Ishikawa (cell line): ENCODE measurements around the gene FOXL2NB.

Experiments used
- CEBPB ChIP-seq: IDR thresholded peaks from 2 replicates; pipeline ENCODE4 v1.6.1; 2012
- CREB1 ChIP-seq: IDR thresholded peaks from 2 replicates; pipeline ENCODE4 v1.6.1; 2012; ENCODE audit warnings: low read depth
- EGR1 ChIP-seq: IDR thresholded peaks from 2 replicates; pipeline ENCODE4 v1.6.1; 2012
- EP300 ChIP-seq: IDR thresholded peaks from 2 replicates; pipeline ENCODE4 v1.6.1; 2012; ENCODE audit warnings: borderline replicate concordance
- FOXM1 ChIP-seq: IDR thresholded peaks from 2 replicates; pipeline ENCODE4 v1.6.1; 2012; ENCODE audit warnings: low read depth, borderline replicate concordance
- NFIC ChIP-seq: IDR thresholded peaks from 2 replicates; pipeline ENCODE4 v1.6.1; 2012
- RAD21 ChIP-seq: IDR thresholded peaks from 2 replicates; pipeline ENCODE4 v1.6.1; 2012; ENCODE audit warnings: low read depth
- TAF1 ChIP-seq: IDR thresholded peaks from 2 replicates; pipeline ENCODE4 v1.6.1; 2012; ENCODE audit warnings: low read depth, mild to moderate bottlenecking
- TCF12 ChIP-seq: IDR thresholded peaks from 2 replicates; pipeline ENCODE4 v1.6.1; 2012; ENCODE audit warnings: low read depth
- TEAD4 ChIP-seq: IDR thresholded peaks from 2 replicates; pipeline ENCODE4 v1.6.1; 2012
- YY1 ChIP-seq: IDR thresholded peaks from 2 replicates; pipeline ENCODE4 v1.6.1; 2012; ENCODE audit warnings: low read depth
- ZBTB7A ChIP-seq: IDR thresholded peaks from 2 replicates; pipeline ENCODE4 v1.6.1; 2012; ENCODE audit warnings: low read depth
- TF ChIP-seq, protein P1 (sequence below): IDR thresholded peaks from 2 replicates; pipeline ENCODE4 v1.6.1; 2012; ENCODE audit warnings: low read depth, mild to moderate bottlenecking
- TF ChIP-seq, protein P2 (sequence below): IDR thresholded peaks from 2 replicates; pipeline ENCODE4 v1.6.1; 2012
- TF ChIP-seq, protein P3 (sequence below): IDR thresholded peaks from 2 replicates; pipeline ENCODE4 v1.6.1; 2012

Gene FOXL2NB

DNA sequence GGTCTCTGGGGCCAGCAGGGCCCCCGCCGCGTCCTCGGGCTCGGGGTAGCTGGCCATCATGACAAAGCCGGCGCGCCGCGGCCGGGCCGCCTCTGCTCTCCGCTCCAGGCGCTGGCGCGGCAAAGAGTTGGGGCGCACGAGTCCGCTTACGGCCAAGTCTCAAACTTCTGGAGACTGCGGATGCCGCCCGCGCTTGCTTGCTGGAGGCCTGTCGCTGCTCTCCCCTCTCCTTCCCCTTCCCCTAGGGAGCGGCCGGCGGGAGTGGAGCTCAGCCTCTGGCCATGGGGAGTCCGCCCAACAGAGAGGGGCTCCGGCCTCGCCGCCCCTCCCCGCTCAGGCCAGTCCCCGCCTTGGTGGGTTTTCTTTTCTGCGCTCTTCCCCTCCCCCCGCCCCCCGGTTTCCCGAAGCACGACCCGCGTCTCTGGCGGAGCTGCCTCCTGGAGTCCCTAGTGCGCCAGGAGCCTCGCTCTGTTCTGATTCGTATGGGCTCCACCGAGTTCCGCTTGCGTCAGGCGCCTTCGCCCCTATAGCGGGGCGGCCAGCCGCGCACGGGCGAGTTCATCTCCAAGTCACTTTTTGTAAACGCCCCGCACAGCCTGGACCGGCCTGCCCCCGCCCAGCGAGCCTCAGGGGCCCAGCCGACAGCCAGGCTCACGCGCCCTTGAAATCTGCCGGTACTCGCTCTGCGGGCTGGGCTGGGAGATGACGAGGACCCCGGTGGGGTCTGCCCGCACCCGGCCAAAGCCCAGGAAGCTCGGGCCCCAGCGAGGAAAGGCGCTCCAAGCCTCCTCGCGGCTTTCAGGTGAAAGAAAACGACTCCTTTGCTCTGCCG lies at the start of gene FOXL2NB, which contains the start of gene FOXL2:
FOXL2NB (plus strand) TSS at position 555 of the 832 bp plus-strand sequence; CDS start at position 703, 148 bp downstream.
FOXL2 (minus strand) TSS at position 475 of the 832 bp plus-strand sequence; CDS start at position 60, 415 bp downstream.
- no peak for TF ChIP-seq TAF1
- TF ChIP-seq, protein P1, sequence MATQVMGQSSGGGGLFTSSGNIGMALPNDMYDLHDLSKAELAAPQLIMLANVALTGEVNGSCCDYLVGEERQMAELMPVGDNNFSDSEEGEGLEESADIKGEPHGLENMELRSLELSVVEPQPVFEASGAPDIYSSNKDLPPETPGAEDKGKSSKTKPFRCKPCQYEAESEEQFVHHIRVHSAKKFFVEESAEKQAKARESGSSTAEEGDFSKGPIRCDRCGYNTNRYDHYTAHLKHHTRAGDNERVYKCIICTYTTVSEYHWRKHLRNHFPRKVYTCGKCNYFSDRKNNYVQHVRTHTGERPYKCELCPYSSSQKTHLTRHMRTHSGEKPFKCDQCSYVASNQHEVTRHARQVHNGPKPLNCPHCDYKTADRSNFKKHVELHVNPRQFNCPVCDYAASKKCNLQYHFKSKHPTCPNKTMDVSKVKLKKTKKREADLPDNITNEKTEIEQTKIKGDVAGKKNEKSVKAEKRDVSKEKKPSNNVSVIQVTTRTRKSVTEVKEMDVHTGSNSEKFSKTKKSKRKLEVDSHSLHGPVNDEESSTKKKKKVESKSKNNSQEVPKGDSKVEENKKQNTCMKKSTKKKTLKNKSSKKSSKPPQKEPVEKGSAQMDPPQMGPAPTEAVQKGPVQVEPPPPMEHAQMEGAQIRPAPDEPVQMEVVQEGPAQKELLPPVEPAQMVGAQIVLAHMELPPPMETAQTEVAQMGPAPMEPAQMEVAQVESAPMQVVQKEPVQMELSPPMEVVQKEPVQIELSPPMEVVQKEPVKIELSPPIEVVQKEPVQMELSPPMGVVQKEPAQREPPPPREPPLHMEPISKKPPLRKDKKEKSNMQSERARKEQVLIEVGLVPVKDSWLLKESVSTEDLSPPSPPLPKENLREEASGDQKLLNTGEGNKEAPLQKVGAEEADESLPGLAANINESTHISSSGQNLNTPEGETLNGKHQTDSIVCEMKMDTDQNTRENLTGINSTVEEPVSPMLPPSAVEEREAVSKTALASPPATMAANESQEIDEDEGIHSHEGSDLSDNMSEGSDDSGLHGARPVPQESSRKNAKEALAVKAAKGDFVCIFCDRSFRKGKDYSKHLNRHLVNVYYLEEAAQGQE, result no peak
- no peak for TF ChIP-seq EP300
- TF ChIP-seq, protein P2, sequence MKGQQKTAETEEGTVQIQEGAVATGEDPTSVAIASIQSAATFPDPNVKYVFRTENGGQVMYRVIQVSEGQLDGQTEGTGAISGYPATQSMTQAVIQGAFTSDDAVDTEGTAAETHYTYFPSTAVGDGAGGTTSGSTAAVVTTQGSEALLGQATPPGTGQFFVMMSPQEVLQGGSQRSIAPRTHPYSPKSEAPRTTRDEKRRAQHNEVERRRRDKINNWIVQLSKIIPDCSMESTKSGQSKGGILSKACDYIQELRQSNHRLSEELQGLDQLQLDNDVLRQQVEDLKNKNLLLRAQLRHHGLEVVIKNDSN, result no peak
- no peak for TF ChIP-seq TEAD4
- TF ChIP-seq CEBPB, result no peak
- TF ChIP-seq, protein P3, sequence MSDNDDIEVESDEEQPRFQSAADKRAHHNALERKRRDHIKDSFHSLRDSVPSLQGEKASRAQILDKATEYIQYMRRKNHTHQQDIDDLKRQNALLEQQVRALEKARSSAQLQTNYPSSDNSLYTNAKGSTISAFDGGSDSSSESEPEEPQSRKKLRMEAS, result no peak
- no peak for TF ChIP-seq RAD21
- TF ChIP-seq NFIC, result no peak
- TF ChIP-seq YY1, result no peak
- TF ChIP-seq ZBTB7A, result no peak
- TF ChIP-seq CREB1, result no peak
- no peak for TF ChIP-seq FOXM1
- no peak for TF ChIP-seq TCF12
- TF ChIP-seq EGR1, result no peak

DNA sequence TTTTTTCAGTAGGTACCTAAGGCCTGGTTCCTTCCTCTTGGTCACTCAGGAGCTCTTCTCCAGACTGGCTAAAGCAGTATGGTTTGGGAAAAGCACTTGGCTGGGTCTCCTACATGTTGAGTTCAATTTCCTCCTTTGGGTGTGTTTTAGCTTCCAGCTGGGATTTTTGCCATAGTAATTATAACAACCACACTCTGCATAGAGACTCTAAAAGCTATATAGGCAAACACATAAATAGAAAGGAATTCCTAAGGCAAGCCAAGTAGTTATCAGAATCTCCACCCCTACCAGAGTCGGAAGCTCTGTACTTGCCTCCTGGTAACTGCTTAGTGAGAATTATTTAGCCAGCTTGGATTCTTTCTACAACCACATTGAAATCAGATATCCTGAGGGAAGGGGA lies 48.7 kb upstream of the FOXL2NB start:
- TF ChIP-seq, protein P3, result no peak
- TF ChIP-seq TAF1 (no peak), CREB1 (no peak), EGR1 (no peak), TCF12 (no peak), ZBTB7A (no peak), CEBPB (no peak), YY1 (no peak), RAD21 (no peak), FOXM1 (no peak), TEAD4 (no peak)
- TF ChIP-seq, protein P2, result no peak
- TF ChIP-seq, protein P1, result no peak

DNA sequence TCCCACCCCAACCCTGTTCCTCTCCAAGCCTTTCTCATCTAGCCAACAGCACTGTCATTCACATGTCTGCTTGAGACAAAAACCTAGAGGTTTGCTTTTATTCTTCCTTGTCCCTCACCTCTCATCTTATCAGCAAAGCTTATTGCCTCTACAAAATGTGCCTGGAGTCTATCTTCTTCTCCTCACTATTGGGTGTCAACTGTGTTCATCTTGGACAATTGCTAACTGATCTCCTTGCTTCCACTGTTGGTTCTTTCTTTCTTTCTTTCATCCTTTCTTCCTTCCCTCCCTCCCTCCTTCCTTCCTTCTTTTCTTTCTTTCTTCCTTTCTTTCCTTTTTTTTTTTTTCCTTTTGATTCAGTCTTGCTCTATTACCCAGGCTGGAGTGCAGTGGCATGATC lies 48.3 kb upstream of the FOXL2NB start:
- TF ChIP-seq TEAD4 (no peak), NFIC (no peak), TAF1 (no peak), CREB1 (no peak)
- TF ChIP-seq, protein P1, result no peak
- TF ChIP-seq, protein P2, result no peak
- TF ChIP-seq, protein P3, result no peak
